Activated CD8-positive, alpha-beta memory T cell treated with anti-CD3 and anti-CD28 coated beads, Interleukin-2, amount 50 U/mL, for 24 hours (primary cell): ENCODE data around the gene CALD1.

ENCODE experiments used
- DNase-seq: peaks from one replicate; pipeline ENCODE4 v3.0.0-alpha.2; 2020; ENCODE audit errors: extremely low read depth

CALD1 gene

DNA sequence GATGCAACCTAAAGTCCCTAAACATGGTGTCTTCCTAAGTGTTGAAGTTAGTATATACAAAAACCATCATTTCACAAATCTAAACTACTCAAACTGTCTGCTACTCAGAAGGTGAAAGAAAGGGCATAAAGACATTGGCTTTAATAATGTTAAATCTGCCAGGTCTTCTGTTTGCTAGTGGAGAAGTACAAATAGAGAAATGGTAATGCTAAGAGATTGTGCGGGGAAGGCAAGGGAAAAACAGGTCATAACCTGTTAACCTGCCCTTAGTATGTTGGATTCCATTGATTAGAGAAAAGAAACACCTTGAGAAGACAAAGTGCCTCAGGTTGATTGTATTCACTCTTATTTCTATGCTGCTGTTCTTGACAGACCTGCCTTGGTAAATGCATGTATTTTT, 80.3 kb downstream of the CALD1 start:
- DNase-seq, result no peak

DNA sequence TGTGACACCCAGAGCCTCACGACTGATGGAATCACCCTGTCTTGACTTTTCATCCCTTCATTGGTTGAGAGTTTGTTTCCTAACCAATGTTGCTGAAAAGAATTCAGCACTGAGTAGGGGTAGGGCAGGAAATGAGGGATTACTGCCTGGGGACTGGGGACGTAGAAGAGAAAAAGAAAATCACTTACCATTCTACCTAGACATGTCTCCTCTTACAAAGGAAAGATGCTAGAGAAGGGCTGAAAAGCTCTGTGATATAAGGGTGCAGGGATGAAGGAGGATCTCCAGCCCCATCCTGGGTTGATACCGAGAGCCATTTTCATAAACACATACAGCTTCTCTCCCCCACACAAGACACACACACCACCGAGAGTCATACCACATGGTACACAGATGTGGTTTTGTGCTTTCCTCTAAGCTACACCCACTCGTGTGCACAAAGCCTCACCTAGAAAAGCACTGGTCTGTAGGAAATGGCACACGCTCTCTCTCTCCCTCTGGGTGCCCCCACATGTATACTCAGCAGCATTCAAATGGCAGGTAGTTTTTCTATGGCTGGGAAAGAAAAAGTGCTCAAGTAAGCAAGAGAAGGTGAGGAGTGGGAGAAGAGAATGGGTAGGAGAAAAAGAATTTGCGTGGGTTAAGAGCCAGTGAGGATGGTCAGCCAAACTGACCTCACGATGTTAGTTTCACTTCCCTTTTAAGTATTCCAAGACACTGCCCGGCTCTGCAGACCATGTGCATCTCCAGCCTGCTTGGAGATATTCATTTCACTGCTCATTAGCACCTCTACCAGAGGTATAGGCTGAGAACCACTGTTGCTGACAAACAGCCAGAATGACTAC, 85.8 kb downstream of the CALD1 start:
- DNase-seq, result no peak

DNA sequence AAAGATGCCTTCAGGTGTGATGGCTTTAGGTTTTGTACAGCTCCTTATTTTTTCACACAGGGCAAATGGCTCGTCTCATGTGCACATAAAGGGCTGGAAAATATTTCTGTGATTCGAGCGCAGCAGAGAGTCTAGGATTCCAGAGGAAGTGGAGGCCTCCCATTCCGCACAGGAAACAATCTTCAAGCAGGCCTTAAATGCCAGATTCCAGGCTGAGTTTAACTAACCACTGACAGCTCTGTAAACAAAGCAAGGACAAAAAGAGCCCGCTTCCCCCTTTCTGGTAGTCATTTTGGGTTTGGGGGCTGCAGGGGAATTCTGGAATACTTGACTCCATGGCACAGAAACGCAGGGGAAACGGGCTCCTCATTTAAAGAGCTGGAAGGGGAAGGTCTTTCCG, 87.2 kb downstream of the CALD1 start:
- DNase-seq, result no peak

DNA sequence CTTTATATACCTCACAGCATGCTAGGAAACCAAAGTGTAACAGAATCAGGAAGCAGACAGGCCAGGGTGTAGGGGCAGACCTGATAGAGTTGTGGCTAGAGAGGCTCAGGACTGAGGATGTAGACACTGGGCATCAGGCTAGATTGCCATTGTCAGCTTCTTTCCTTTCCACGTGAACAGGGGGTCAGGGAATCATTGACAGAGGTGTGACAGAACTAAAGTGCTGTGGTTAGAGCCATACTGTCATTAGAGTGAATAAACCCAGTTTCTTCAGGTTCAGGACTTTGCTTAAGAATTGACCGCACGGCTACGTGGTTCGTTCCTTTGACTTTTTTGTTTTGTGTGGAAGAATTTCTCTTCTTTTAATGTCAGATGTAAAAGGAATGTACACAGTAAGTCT, 90.7 kb downstream of the CALD1 start:
- no peak for DNase-seq

DNA sequence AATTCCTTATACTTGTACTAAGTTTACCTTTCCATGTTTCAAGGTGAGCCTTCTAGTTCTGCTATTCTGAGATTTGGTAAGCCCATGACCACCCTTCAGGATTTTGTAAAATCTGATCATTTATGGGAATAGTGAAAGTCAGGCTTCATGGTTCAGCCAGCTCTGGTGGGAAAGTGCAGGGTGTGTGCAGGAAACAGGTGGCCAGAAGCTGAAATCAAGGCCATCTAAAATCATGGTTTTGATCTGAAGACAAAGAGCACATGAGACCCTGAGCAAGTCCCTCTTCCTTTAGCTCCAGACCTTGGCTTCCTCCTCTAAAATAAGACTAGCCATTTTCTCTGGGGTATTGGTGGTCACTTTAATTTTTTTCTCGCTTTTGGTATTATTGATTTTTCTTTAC, 91.3 kb downstream of the CALD1 start:
- no peak for DNase-seq

DNA sequence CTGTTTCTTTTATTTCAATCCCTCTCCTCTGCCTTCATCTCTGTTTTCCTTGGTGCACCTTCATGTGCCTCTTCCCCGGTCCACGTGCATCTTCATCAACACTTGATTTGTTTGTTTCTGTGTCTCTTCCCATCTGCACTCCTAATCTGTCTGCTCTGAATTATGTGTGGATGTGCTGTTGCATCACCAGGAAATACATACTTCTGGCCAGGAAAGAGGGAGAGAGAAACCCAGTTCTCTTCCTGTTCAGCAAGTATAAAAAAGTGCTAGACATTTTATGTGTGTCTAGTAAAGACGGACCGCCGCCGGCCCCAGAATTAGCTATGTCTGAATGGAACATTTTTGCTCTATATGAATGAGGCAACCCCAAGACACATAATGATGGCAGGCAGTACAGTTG, 93.8 kb downstream of the CALD1 start:
- DNase-seq, result no peak

DNA sequence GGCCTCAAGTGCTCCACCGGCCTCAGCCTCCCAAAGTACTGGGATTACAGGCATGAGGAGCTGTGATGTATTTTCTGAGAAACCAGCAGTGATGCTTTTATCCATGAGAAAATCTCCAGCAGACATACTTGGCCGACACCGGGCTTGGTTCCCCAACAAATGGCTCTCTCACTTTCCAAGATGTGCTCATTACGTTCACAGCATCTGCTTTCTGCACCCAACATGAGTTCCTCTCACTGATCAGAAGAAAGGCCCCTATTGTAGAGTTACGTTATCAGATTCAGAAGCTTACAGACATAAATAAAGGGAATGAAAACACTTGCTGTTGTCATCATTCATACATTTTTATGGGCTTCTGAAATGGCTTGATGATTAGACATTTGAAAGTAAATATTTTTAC, 95.0 kb downstream of the CALD1 start:
- DNase-seq, result no peak

DNA sequence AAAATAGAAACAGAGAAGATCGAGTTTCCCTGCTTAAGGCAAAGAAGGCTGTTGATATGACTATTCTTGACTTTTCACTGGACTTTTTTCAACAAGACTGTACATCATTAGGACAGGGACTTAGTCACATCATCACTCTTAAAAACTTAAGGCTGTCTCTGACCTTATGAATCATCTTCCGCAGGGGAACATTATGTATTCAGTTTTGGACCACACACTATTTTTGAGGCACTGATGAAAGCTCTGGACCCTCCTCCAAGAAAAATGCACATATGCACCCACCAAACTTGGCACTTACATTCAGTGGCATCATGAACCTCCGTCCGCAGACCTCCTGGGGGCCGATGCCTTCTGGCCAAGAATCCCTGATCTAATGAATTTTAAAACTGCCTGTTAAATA, 96.4 kb downstream of the CALD1 start:
- DNase-seq, result no peak

DNA sequence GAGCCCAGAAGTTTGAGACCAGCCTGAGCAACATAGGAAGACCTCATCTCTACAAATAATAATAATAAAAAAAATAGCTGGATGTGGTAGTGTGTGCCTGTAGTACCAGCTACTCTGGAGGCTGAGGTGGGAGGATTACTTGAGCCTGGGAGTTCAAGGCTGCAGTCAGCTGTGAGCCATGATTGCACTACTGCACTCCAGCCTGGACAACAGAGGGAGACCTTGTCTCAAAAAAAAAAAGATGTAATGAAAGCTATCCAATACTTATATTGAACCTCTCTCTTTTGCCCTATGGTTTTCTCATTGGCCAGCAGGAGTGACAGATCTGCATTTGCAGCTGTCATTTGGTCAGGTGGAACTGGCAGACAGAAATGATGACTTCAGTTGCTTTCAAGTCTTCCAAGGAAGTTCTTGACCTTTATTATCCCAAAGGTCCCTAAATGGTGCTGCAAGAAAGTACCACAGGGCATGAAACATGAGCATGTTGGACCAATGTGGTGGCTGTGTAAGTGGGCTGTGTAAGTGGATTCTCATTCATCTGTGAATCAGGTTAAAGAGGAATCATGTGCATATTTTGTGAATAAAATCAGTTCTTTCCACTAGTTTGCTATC, 99.4 kb downstream of the CALD1 start:
- no peak for DNase-seq

DNA sequence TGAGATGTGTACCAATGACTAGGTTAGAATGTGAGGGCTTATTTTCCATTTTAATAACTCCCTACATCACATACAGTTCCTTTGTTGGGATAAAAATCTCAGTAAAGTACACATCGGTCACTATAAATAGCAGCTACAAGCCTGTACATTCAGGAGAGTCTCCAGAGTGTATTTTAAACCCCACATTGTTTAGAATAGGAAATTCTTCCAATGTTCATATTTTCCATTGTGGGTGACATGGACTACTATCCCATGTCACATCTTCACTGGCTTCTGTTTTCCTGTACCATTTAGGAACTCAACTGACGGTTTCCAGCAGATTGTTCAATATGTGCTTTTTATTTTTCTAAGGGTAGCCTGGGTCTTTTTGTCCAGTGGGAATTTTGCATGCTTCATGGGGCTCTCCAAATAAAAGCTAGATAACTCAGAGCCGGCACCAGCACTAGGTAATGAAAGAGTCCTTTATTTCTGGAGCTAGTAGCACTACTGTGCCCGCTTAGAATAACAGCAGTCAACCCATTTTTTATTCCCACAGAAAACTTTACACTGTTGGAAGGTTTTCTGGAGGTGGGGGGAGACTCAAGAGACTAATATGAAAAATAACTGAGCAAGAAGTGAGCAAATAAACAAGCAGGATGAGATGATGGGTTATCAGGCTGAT, 100.5 kb downstream of the CALD1 start:
- DNase-seq, result no peak

DNA sequence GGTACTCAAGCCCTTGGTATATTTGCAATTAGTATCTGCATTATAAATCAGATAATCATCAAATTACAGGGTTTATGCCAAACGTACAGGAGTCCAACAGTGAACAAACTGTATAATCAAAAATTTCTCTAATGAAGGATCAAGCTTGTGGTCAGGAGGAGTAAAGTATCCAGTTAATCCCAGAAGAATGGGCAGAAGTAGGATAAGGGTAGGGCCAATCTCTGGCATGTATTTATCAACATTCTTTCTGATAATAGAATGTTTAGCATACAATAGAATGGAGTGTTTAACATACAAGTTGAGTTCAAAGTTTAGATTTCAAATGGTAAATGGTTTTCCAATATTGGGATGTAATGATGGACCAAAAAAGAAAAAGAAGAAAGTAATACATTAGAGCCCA, 103.0 kb downstream of the CALD1 start:
- no peak for DNase-seq

DNA sequence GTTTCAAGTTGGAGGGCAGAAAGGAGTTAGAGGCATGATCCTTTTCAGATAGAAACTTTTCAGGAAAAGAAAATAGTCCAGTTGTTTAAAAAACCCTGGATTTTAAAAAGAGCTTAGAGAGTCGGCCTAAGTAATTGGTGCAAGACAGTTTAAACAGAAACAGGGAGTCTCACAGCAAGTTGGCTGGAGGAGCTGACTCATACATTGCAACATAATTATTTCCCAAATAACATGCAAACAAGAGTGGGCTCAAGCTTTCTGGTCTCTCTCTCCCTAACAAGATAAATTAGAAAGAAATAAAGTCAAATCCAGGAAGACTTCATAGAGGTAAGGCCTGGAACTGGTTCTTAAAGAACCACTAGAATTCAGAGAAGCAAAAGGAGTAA, 106.5 kb downstream of the CALD1 start:
- DNase-seq, result no peak

DNA sequence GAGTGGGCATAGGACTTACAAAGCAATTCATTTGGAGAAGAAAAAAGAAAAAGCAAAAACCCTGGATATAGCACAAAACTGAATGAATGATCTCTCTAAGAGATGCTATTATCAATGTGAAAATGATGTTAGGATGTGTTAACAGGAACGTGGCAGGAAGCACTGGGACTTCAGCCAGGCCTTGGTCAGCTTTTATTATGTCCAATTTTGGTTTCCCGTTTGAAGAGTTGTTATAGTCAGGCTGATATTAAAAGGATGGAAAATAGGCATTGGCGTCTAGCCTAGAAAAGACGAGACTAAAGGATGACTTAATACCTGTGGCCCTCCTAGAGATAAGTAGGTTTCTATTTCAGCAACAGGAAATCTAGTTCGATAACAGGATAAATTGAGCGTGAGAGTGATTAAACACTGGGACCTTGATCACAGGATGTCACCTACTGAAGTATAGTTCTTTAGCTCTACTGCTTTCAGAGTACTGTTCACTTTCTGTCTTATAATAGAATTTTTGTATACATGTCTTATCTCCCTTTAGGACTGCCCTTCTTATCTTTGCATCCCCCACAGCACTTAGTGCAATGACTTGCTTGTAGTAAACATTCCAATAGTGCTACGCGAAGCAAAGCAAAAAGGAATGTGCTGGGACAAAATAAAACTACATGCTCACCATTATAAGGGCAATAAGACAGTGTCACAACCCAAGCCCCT, 107.1 kb downstream of the CALD1 start:
- DNase-seq, result no peak

DNA sequence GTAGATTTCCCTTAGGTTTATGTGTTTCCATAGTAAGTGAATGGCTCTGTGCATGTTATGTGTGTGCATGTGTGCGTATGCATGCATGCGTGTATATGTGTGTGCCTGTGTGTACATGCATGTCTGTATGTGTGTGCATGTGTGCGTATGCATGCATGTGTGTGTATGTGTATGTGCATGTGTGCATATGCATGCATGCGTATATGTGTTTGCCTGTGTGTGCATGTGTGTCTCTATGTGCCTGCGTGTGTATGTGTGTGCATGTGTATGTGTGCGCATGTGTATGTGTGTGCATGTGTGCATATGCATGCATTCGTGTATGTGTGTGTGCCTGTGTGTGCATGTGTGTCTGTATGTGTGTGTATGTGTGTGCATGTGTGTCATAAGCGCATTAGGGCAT, 108.1 kb downstream of the CALD1 start:
- no peak for DNase-seq

DNA sequence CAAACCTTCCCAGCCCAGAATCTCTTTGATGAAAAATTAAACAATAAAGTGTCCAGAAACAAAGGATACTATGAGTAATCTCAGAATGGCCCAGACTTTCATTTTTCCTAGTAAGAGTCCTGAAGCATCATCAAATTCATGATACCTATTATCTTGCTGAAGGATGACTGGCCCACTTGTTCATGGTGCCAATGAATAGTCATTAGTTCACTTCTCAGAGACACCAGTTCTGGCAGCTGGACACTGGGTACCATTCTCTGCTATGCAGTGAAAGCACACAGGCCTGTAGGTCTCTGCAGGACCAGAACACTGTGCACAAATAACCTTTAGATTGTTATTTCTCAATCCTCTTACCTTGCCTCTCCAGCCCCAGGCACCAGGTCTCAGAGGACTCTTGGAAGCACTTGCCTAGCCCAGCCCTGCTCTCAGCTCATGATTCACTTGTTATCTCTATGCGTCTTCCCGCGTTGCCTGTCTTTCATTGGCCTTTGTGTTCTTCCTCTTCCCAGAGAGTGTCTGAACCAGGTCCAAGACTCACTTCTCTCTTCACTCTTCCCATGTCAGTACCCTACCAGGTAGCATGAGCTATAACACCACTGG, 108.8 kb downstream of the CALD1 start:
- DNase-seq, result no peak

DNA sequence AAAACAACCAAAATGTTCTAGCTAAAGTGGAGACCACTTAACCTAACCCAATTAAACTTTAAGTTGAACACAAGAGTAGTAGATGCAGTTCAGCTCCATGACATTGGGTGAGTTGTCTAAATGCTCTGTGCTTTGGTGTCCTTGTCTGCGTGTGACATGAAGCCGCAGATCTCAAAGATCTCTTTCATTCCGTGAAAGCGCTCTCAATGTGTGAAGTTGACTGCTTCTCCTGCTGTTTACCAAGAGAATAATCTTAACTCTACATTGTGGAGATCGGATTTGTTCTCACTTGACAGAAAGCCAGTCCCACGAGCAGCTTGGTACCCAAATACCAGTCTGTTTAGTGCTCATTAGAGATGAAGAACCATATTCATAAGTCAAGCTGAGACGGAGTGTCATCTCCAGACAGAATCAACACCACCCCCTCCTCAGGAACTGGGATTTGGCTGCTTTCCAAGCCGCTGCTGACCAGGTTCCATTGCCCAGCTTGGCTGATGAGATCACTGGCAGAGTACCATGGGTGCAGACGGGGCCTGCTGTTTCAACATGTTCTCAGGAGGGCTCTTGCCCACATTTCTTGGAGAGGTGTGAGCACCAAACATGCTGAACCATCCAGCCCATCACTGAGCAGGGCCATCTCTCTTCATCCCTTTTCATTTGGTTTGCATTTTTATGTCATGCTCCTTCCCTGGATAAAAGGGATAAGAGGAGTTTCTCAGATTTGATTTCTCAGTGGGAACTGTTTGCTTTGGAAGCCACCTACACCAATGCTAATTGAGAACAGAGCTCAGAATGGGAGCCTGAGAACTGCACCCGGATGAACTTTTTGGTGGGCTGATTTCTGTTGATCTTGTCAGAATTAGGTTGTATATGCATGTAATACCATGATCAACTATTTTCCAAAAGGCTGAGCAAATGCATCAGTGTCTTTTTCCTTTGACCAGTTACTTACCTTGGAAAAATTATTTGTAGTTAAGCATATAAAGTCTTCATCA, 111.1 kb downstream of the CALD1 start:
- DNase-seq, result no peak

DNA sequence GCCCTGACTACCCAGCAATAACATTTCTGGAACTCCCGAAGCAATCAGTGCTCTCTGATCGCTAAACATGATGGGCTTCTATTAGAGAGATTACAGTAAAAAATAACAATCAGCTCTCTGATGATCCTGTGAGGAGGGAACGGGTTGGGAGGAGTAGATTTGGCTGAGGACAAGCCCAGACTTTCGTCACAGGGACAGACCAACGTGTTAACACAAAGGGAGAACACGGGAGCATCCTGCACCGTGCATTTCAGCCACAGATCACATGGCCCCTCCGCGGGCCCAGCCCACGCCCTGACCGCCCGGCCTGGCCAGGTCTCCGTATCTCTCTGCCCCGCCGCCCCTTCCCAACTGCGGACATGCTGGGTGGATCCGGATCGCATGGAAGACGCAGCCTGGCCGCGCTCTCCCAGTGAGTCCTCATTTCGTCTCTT, 111.8 kb downstream of the CALD1 start:
- DNase-seq, result no peak

DNA sequence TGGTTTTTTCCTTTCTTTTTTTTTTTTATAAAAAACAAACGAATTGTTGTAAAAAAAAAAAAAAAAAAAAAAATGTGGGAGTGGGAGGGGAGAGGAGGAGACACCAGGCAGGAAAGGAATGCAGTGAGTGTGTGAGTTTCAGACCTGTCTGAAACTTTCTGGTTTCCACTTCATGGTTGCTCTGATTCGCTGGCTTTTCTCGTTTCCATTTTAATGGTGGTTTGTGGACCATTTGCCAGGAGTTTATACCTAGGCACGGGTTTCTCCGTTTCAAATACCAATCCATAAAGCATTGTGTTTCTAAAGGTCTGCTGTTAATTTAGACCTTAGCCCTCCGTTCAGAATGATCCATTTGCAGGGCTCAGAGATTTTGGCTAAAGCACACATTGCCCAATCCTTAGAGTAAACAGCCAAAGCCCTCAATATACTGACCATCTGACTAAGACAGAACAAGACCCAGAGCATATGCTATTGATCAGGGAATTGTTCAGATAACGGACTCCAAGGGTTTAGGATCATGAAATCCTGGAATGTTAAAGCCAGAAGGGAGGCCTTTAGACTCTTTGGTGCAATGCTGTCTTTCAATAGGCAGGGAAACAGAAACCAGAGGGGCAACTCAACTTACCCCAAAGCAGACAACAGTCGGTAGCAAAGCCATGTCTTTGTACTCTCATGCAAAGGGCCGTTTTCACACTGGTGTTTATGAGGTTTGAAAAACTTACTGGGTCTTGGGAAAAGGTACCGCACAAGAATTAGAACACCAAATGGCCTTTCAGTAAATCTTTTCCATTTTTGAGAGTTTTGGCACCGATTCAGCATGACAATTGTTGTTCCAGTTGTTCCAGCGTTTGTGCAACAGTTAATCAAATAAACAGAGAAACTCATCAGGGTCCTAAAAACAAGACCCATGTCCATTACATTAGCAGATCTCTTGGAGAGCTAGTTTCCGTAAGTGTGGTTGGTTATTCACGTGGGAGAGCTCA, 112.6 kb downstream of the CALD1 start:
- DNase-seq, result no peak

DNA sequence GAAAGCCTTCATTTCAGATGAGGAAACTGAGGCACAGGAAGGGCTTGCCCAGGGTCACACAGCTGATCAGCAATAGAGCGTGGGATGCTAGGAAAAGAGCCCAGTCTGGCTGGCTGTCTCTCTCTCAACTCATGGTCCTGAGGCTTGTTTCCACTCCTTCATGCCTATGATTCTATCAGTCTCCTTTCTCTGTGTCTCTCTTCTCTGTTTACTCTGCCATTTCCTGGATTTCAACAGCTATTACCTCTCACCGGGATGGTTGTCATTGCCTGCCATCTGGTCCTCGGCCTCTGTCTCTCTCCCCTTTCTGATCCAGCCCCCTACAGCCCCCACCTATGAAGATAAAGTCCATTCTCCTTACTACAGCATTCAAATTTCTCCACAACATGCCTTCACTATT, 113.5 kb downstream of the CALD1 start:
- no peak for DNase-seq

DNA sequence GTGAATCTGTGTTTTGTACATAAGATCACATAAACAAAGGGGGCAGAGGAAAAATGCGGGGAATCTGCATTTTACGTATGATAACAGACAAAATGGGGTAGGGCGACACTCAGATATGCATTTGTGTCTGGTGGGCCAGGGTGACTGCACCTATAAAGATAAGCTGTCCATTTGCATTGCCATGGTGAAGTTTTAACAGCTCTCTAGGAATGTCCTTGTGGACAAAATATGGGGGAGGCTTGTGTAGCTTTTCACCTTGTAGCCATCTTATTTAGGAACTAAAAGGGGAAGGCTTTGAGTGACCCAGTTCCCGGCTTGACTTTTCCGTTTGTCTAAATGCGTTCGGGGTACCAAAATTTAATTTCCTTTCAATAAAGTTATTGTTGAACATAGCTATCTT, 114.5 kb downstream of the CALD1 start:
- DNase-seq, result no peak
